ENCODE measurements around the gene PDIA4.

PDIA4 gene

GRCh38 chr7:148963583-148964482 lies 64.5 kb downstream of the PDIA4 start:
- H3K79me2 ChIP-seq, result no peaks in the 10 kb centered on the region
- no peak overlapping the region for H3K9ac ChIP-seq
- no peaks in the 10 kb centered on the region for H3K9me3 ChIP-seq (ENCODE audit: control insufficient read depth, low read length)
- H3K4me2 ChIP-seq (ENCODE audit: low read length), result peak overlapping the region; percentile 65
- H3K4me1 ChIP-seq, result no peaks in the 10 kb centered on the region
- peak overlapping the region; percentile 81 for H2AFZ ChIP-seq
- H3K27me3 ChIP-seq (ENCODE audit: control insufficient read depth, insufficient read depth, low read length), result no peaks in the 10 kb centered on the region
- H3K36me3 ChIP-seq (ENCODE audit: control insufficient read depth, insufficient read depth, low read length), result no peaks in the 10 kb centered on the region
- peak overlapping the region; percentile 80 for H3K4me3 ChIP-seq (ENCODE audit: low read depth, low read length)
- TF ChIP-seq, protein P1, sequence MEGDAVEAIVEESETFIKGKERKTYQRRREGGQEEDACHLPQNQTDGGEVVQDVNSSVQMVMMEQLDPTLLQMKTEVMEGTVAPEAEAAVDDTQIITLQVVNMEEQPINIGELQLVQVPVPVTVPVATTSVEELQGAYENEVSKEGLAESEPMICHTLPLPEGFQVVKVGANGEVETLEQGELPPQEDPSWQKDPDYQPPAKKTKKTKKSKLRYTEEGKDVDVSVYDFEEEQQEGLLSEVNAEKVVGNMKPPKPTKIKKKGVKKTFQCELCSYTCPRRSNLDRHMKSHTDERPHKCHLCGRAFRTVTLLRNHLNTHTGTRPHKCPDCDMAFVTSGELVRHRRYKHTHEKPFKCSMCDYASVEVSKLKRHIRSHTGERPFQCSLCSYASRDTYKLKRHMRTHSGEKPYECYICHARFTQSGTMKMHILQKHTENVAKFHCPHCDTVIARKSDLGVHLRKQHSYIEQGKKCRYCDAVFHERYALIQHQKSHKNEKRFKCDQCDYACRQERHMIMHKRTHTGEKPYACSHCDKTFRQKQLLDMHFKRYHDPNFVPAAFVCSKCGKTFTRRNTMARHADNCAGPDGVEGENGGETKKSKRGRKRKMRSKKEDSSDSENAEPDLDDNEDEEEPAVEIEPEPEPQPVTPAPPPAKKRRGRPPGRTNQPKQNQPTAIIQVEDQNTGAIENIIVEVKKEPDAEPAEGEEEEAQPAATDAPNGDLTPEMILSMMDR (IDR thresholded peaks at IDR 0.05), result no peak
- H3K27ac ChIP-seq, result peak overlapping the region; percentile 55

GRCh38 chr7:148962823-148963582 lies 65.3 kb downstream of the PDIA4 start:
- Histone ChIP-seq H3K4me1 (no peaks in the 10 kb centered on the region), H3K4me2 (ENCODE audit: low read length) (peak overlapping the region; percentile 65), H3K9ac (no peak overlapping the region), H2AFZ (peak overlapping the region; percentile 81), H3K9me3 (ENCODE audit: control insufficient read depth, low read length) (no peaks in the 10 kb centered on the region), H3K4me3 (ENCODE audit: low read depth, low read length) (peak overlapping the region; percentile 80), H3K36me3 (ENCODE audit: control insufficient read depth, insufficient read depth, low read length) (no peaks in the 10 kb centered on the region), H3K27ac (peak overlapping the region; percentile 55), H3K79me2 (no peaks in the 10 kb centered on the region), H3K27me3 (ENCODE audit: control insufficient read depth, insufficient read depth, low read length) (no peaks in the 10 kb centered on the region)
- TF ChIP-seq, protein P1 (IDR thresholded peaks at IDR 0.05), result peak; percentile 72

DNA sequence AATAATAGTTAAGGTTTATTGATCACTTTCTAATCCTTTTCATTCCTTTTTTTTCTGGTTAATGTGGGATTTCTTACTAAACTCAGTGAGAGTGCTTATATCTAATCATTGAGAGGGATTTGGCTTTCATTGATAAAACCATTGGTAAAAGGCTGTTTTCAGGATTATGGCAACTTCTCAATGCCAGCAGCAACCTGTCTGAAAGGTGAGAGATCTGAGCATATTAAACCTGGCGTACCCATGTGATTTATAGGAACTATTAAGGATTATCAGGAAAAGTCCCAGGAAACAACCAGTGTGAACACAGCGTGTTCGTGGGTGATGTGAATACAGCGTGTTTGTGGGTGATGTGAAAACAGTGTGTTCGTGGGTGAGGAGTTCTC lies 65.9 kb downstream of the PDIA4 start:
- Histone ChIP-seq H3K9ac (no peak overlapping the region), H3K27me3 (ENCODE audit: control insufficient read depth, insufficient read depth, low read length) (no peaks in the 10 kb centered on the region), H3K27ac (no peak overlapping the region), H3K4me1 (no peaks in the 10 kb centered on the region), H3K79me2 (no peaks in the 10 kb centered on the region), H3K4me3 (ENCODE audit: low read depth, low read length) (peak overlapping the region; percentile 80), H2AFZ (peak overlapping the region; percentile 81), H3K36me3 (ENCODE audit: control insufficient read depth, insufficient read depth, low read length) (no peaks in the 10 kb centered on the region), H3K9me3 (ENCODE audit: control insufficient read depth, low read length) (no peaks in the 10 kb centered on the region), H3K4me2 (ENCODE audit: low read length) (peak overlapping the region; percentile 65)
- TF ChIP-seq, protein P1 (IDR thresholded peaks at IDR 0.05), result no peak

DNA sequence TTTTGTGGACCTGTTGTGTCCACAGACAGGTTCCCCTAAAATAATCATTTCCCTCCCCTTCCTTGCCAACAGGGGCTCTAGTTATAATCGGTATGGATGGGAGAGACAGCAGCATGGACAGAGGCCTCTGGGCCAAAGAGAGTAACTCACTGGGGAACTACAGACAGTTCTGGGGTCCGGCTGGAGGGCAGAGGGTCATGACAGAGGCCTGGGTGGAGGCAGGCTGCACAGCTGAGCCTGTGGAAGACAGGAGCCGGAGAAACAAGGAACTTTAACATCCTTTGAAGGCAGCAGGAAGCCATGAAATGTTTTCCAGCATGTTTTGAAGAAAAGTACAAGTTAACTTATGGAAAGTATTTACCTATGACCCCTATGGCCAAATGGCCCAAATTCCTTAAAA lies 68.6 kb downstream of the PDIA4 start:
- H3K27me3 ChIP-seq (ENCODE audit: control insufficient read depth, insufficient read depth, low read length), result no peaks in the 10 kb centered on the region
- H3K9ac ChIP-seq, result no peak overlapping the region
- H3K36me3 ChIP-seq (ENCODE audit: control insufficient read depth, insufficient read depth, low read length), result no peaks in the 10 kb centered on the region
- no peaks in the 10 kb centered on the region for H3K9me3 ChIP-seq (ENCODE audit: control insufficient read depth, low read length)
- H3K4me3 ChIP-seq (ENCODE audit: low read depth, low read length), result no peak overlapping the region
- no peak overlapping the region for H2AFZ ChIP-seq
- no peaks in the 10 kb centered on the region for H3K79me2 ChIP-seq
- H3K27ac ChIP-seq, result no peak overlapping the region
- H3K4me2 ChIP-seq (ENCODE audit: low read length), result no peak overlapping the region
- TF ChIP-seq, protein P1 (IDR thresholded peaks at IDR 0.05), result no peak
- no peaks in the 10 kb centered on the region for H3K4me1 ChIP-seq
